GM23338 (cell line): ENCODE measurements around the gene PRR33.

Source experiments
- CREB1 ChIP-seq: fragments of 250-450 bp; sonication (Bioruptor Pico); IDR thresholded peaks from 2 replicates; pipeline ENCODE4 v1.5.0; 2020; ENCODE audit warnings: low read depth, mild to moderate bottlenecking, moderate library complexity
- EZH2 ChIP-seq: fragments of 200-600 bp; sonication (generic); IDR thresholded peaks from one replicate; pipeline ENCODE4 v1.8.0; 2017; ENCODE audit warnings: antibody characterized with exemption, mild to moderate bottlenecking, low read depth; ENCODE audit not compliant: unreplicated experiment
- EZH2phosphoT487 ChIP-seq: fragments of 200-600 bp; sonication (generic); IDR thresholded peaks from one replicate; pipeline ENCODE4 v1.8.1; 2018; ENCODE audit warnings: antibody characterized with exemption; ENCODE audit not compliant: unreplicated experiment
- JUNB ChIP-seq: IDR thresholded peaks from one replicate; pipeline ENCODE4 v1.6.1; 2016; ENCODE audit warnings: antibody characterized with exemption; ENCODE audit not compliant: unreplicated experiment
- NANOG ChIP-seq: IDR thresholded peaks from 2 replicates; pipeline ENCODE4 v1.6.1; 2016; ENCODE audit warnings: antibody characterized with exemption, borderline replicate concordance
- POLR2AphosphoS5 ChIP-seq: IDR thresholded peaks from 2 replicates; pipeline ENCODE4 v1.6.1; 2016; ENCODE audit warnings: antibody characterized with exemption, low read depth
- ZNF114 ChIP-seq: fragments of 250-450 bp; sonication (Bioruptor Pico); IDR thresholded peaks from 2 replicates; pipeline ENCODE4 v1.5.0; 2020; ENCODE audit warnings: mild to moderate bottlenecking, moderate library complexity
- ZNF331 ChIP-seq: fragments of 250-450 bp; sonication (Bioruptor Pico); IDR thresholded peaks from 2 replicates; pipeline ENCODE4 v1.5.0; 2020; ENCODE audit warnings: low read depth, mild to moderate bottlenecking, moderate library complexity
- TF ChIP-seq, protein P1 (sequence below), 2 experiments: fragments of 200-600 bp in 1 of 2; sonication (generic) in 1 of 2; conservative IDR thresholded peaks; 2 replicates each; pipeline versions ENCODE4 v1.5.1 to v1.6.1; 2016 to 2017; ENCODE audit warnings: antibody characterized with exemption in 2 of 2, low read depth in 2 of 2, mild to moderate bottlenecking in 2 of 2, moderate library complexity in 1 of 2
- TF ChIP-seq, protein P2 (sequence below): IDR thresholded peaks from 2 replicates; pipeline ENCODE4 v1.6.1; 2016; ENCODE audit warnings: antibody characterized with exemption
- TF ChIP-seq, protein P3 (sequence below): IDR thresholded peaks from one replicate; pipeline ENCODE4 v1.6.1; 2018; ENCODE audit warnings: antibody characterized with exemption; ENCODE audit not compliant: unreplicated experiment
- TF ChIP-seq, protein P4 (sequence below): fragments of 250-450 bp; sonication (Bioruptor Pico); IDR thresholded peaks from 2 replicates; pipeline ENCODE4 v1.5.0; 2020; ENCODE audit warnings: mild to moderate bottlenecking, moderate library complexity

DNA sequence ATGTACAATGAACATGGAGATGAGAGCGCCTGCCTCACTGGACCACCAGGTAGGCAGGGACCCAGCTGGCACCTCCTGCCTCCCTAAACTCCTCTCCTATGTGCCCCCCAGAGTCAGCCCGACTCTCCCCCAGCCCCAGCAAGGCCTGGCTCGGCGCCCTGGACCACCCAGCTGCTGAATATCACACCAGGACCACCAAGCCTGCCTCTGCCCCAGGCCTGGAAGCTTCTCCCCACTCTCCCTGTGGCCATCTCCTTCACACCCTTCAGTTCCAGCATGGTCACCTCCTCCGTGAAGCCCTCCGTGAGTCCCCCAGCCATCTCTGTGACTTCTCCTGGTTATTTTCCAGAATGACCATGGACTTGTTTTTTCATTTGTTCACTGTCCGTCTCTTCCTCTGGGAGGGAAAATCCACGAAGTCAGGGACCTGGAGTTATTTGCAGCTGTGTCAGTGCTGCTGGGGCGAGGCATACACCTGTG lies 45.2 kb downstream of the PRR33 start:
- TF ChIP-seq, protein P1, sequence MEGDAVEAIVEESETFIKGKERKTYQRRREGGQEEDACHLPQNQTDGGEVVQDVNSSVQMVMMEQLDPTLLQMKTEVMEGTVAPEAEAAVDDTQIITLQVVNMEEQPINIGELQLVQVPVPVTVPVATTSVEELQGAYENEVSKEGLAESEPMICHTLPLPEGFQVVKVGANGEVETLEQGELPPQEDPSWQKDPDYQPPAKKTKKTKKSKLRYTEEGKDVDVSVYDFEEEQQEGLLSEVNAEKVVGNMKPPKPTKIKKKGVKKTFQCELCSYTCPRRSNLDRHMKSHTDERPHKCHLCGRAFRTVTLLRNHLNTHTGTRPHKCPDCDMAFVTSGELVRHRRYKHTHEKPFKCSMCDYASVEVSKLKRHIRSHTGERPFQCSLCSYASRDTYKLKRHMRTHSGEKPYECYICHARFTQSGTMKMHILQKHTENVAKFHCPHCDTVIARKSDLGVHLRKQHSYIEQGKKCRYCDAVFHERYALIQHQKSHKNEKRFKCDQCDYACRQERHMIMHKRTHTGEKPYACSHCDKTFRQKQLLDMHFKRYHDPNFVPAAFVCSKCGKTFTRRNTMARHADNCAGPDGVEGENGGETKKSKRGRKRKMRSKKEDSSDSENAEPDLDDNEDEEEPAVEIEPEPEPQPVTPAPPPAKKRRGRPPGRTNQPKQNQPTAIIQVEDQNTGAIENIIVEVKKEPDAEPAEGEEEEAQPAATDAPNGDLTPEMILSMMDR (conservative IDR thresholded peaks at IDR 0.05; ENCODE audit: low read depth in 2 of 2): no peak
- TF ChIP-seq POLR2AphosphoS5 (no peak), EZH2 (no peak), EZH2phosphoT487 (no peak), ZNF114 (CRISPR knock-in tag) (no peak), JUNB (no peak), NANOG (no peak), ZNF331 (no peak), CREB1 (CRISPR knock-in tag) (no peak)
- TF ChIP-seq, protein P2, sequence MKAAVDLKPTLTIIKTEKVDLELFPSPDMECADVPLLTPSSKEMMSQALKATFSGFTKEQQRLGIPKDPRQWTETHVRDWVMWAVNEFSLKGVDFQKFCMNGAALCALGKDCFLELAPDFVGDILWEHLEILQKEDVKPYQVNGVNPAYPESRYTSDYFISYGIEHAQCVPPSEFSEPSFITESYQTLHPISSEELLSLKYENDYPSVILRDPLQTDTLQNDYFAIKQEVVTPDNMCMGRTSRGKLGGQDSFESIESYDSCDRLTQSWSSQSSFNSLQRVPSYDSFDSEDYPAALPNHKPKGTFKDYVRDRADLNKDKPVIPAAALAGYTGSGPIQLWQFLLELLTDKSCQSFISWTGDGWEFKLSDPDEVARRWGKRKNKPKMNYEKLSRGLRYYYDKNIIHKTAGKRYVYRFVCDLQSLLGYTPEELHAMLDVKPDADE: no peak
- TF ChIP-seq, protein P3, sequence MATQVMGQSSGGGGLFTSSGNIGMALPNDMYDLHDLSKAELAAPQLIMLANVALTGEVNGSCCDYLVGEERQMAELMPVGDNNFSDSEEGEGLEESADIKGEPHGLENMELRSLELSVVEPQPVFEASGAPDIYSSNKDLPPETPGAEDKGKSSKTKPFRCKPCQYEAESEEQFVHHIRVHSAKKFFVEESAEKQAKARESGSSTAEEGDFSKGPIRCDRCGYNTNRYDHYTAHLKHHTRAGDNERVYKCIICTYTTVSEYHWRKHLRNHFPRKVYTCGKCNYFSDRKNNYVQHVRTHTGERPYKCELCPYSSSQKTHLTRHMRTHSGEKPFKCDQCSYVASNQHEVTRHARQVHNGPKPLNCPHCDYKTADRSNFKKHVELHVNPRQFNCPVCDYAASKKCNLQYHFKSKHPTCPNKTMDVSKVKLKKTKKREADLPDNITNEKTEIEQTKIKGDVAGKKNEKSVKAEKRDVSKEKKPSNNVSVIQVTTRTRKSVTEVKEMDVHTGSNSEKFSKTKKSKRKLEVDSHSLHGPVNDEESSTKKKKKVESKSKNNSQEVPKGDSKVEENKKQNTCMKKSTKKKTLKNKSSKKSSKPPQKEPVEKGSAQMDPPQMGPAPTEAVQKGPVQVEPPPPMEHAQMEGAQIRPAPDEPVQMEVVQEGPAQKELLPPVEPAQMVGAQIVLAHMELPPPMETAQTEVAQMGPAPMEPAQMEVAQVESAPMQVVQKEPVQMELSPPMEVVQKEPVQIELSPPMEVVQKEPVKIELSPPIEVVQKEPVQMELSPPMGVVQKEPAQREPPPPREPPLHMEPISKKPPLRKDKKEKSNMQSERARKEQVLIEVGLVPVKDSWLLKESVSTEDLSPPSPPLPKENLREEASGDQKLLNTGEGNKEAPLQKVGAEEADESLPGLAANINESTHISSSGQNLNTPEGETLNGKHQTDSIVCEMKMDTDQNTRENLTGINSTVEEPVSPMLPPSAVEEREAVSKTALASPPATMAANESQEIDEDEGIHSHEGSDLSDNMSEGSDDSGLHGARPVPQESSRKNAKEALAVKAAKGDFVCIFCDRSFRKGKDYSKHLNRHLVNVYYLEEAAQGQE: no peak
- TF ChIP-seq, protein P4, sequence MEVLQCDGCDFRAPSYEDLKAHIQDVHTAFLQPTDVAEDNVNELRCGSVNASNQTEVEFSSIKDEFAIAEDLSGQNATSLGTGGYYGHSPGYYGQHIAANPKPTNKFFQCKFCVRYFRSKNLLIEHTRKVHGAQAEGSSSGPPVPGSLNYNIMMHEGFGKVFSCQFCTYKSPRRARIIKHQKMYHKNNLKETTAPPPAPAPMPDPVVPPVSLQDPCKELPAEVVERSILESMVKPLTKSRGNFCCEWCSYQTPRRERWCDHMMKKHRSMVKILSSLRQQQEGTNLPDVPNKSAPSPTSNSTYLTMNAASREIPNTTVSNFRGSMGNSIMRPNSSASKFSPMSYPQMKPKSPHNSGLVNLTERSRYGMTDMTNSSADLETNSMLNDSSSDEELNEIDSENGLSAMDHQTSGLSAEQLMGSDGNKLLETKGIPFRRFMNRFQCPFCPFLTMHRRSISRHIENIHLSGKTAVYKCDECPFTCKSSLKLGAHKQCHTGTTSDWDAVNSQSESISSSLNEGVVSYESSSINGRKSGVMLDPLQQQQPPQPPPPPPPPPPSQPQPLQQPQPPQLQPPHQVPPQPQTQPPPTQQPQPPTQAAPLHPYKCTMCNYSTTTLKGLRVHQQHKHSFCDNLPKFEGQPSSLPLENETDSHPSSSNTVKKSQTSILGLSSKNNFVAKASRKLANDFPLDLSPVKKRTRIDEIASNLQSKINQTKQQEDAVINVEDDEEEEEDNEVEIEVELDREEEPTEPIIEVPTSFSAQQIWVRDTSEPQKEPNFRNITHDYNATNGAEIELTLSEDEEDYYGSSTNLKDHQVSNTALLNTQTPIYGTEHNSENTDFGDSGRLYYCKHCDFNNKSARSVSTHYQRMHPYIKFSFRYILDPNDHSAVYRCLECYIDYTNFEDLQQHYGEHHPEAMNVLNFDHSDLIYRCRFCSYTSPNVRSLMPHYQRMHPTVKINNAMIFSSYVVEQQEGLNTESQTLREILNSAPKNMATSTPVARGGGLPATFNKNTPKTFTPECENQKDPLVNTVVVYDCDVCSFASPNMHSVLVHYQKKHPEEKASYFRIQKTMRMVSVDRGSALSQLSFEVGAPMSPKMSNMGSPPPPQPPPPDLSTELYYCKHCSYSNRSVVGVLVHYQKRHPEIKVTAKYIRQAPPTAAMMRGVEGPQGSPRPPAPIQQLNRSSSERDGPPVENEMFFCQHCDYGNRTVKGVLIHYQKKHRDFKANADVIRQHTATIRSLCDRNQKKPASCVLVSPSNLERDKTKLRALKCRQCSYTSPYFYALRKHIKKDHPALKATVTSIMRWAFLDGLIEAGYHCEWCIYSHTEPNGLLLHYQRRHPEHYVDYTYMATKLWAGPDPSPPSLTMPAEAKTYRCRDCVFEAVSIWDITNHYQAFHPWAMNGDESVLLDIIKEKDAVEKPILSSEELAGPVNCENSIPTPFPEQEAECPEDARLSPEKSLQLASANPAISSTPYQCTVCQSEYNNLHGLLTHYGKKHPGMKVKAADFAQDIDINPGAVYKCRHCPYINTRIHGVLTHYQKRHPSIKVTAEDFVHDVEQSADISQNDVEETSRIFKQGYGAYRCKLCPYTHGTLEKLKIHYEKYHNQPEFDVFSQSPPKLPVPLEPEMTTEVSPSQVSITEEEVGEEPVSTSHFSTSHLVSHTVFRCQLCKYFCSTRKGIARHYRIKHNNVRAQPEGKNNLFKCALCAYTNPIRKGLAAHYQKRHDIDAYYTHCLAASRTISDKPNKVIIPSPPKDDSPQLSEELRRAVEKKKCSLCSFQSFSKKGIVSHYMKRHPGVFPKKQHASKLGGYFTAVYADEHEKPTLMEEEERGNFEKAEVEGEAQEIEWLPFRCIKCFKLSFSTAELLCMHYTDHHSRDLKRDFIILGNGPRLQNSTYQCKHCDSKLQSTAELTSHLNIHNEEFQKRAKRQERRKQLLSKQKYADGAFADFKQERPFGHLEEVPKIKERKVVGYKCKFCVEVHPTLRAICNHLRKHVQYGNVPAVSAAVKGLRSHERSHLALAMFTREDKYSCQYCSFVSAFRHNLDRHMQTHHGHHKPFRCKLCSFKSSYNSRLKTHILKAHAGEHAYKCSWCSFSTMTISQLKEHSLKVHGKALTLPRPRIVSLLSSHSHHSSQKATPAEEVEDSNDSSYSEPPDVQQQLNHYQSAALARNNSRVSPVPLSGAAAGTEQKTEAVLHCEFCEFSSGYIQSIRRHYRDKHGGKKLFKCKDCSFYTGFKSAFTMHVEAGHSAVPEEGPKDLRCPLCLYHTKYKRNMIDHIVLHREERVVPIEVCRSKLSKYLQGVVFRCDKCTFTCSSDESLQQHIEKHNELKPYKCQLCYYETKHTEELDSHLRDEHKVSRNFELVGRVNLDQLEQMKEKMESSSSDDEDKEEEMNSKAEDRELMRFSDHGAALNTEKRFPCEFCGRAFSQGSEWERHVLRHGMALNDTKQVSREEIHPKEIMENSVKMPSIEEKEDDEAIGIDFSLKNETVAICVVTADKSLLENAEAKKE: no peak
